NCI-H69 (cell line): ENCODE data around the gene STRN.
"Not testable (repeated sequence)": the region's sequence is repeated elsewhere in the genome, so short reads cannot be mapped to it uniquely, and the experiment has no call there.

ENCODE experiments used
- DNase-seq: peaks from one replicate; lab custom pipeline; 2025; lab: John Stamatoyannopoulos, UW

Gene STRN, protein sequence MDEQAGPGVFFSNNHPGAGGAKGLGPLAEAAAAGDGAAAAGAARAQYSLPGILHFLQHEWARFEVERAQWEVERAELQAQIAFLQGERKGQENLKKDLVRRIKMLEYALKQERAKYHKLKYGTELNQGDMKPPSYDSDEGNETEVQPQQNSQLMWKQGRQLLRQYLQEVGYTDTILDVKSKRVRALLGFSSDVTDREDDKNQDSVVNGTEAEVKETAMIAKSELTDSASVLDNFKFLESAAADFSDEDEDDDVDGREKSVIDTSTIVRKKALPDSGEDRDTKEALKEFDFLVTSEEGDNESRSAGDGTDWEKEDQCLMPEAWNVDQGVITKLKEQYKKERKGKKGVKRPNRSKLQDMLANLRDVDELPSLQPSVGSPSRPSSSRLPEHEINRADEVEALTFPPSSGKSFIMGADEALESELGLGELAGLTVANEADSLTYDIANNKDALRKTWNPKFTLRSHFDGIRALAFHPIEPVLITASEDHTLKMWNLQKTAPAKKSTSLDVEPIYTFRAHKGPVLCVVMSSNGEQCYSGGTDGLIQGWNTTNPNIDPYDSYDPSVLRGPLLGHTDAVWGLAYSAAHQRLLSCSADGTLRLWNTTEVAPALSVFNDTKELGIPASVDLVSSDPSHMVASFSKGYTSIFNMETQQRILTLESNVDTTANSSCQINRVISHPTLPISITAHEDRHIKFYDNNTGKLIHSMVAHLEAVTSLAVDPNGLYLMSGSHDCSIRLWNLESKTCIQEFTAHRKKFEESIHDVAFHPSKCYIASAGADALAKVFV

DNA sequence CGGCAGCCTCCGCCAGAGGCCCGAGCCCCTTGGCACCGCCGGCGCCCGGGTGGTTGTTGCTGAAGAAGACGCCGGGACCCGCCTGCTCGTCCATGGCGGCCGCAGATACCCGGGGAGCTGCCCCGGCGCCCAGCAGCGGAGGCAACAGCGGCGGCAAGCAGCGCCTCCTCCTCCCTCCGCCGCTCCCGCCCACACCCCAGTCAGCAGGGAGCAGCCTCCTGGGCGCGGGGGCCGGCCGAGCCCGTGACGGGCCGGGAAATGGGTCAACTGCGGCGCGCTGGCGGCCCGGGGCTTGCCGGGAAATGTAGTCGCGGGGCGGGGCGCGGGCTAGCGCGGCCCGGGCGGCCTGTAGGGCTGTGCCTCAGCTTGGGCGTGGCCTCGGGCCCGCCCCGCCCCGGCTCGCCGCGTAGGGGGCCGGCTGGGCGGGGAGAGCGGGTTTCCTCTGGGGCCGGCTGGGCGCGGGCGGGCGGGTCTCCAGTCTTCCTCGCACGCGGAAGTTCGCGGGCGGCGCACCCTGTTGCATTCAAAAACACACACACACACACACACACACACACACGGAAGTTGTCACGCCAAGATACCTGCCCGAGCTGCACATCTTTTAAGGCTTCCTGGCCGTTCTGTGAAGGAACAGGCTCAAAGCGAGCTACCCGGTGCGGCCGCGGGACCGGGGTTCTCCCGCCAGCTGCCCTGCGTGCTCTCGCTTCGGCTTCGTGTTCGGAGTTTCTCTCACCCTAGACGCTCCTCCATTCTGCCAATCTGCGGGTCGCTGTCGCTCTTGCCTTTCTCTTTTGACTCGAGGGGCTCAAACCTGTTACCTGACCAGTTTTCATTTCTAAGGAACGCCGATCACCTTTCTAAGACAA, at the start of gene STRN:
Gene STRN (minus strand): TSS at position 167 of the 866 bp plus-strand sequence. CDS start 73 bp downstream, at position 94.
- DNase-seq = peak; percentile 95

DNA sequence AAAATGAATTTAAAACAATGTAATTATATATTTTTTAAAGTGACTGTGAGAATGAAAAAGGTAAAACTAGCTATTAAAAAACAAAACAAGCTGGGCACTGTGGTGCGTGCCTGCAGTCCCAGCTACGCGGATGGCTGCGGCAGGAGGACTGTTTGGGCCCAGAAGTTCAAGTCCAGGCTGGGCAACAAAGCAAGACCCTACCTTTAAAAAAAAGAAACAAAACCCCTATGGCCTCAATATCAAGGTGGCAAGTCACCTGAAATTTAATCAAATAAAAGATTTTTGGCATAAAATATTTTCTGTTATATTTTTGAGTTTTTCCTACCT, 46.9 kb upstream of the STRN start:
- DNase-seq = no peak

DNA sequence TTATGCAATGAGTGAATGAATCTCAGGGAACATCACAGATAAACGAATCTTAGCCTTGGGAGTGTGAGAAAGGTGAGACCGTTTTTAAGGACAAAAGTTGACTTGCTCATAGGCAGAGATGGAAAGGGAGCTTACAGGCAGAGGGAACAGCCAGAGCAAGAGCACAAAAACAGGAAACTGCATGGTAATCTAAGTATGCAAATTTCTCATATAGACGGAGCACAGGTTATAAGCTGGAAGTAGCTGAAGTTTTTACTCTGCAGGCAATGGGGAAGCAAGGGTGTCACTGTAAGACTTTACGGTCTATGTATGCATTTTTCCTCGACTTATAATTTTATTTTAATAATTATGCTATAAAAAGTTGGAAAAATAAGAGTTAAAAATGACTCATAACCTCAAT, 44.8 kb upstream of the STRN start:
- no peak for DNase-seq

DNA sequence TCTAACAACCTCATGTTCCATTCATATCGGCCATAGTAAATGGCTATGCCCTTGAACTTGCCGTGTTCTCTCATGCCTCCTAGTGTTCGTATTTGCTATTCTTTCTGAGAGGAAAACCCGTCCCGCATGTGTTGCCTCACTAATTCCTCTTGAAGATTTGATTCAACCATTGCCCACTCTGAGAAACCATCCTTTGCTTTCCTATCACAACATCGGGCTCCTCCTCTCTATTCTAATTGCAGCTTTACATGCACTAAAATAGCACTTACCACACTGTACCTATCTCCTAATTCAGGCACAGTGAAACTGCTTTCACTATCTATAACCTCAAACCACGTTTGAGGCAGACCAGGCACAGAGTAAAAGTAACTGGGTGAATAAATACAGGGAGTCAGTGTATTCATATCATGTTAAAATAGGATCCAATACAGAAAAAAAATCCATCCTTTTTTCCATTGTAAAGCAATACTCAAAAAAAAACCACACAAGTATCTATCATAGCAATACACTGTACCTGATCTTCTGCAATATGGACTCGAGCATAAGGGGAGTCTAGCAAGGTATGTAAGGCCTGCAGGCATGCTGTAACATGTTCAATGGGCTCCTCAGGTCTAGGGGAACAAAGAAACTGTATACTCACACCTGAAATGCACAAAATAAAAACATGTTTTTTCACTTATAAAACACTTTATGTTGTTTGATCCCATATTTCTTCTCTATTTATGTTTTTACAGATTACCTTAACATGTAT, 39.0 kb upstream of the STRN start:
- DNase-seq = peak; percentile 24

DNA sequence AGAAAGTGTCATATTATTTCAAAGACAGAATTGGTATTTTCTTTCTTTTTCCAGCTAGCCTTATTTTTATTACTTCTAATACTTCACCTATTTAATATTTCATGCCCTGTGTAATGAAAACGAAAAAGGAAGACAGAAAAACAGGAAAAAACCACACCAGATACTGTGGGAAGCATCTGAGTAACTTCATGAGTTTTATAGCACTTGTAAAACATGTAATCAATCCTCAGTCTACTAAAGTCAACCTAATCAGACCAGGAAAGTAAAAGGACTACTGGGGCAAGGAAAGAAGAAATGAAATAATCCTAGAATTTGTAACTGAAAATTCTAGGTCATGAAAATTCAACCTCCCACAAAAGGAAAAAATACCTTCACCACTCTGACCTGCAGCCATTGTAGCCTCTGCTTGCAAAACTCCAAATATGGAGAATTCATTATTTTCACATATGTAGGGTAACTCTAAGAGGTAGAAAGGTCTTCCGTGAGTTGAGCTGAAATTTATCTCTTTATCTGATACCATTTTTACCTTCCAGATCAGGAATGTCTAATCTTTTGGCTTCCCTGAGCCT, 34.7 kb upstream of the STRN start:
- DNase-seq = no peak

DNA sequence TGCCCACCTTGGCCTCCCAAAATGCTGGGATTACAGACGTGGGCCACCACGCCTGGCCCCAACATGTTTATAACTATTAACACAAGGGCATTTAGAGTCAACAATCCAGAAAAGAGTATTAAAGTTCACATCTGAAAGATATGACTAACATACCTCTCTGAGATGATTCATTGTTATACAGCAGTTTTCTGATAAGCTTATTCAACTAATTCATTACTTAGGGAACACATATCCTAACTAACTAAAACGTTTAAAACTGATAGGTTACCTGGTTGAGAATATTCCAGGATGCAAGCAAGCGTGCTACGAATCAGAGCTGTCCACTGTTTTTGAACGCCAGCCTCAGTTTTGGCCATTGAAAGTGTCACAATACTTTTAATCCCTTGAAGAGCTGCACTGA, 34.0 kb upstream of the STRN start:
- no peak for DNase-seq

DNA sequence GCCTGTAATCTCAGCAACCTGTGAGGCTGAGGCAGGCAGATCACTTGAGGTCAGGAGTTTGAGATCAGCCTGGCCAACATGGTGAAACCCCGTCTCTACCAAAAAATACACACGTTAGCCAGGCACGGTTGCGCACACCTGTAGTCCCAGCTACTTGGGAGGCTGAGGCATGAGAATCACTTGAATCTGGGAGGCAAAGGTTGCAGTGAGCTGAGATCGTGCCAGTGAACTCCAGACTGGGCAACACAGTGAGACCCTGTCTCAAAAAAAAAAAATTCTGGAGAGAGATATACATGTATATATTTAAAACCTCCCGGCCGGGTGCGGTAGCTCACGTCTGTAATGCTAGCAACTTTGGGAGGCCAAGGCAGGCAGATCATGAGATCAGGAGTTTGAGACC, 33.1 kb upstream of the STRN start:
- DNase-seq = not testable (repeated sequence)

DNA sequence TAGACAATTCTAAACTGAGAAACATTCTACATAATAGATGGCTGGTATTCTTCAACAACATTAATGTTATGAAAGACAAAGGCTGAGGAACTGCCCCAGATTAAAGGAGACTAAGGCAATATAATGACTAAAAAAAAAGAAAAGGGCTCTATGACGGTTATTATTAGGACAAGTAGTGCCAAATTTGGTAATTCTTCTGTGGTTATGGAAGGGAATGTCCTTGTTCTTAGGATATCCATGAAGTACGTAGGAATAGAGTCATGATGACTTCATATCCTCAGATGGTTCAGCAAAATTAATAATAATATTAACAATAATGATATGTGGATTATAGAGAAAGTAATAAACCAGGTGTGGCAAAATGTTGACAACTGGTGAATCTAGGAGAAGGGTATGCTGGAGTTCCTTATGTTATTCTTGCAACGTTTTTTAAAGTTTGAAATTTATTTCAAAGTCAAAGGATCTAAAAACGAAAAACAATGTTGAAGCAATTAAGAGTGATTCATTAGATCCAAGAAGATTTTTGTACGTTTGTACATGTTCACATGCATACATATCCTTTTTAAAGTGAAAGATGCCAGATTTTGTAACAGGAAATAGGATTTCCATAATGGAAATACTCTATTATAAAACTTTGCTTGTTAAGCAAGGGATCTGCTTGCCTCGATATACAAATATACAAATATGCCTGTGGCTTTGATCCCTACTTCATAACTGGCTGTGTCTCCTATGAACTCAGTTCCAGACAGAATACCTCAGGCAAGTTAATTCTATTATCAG, 27.7 kb upstream of the STRN start:
- no peak for DNase-seq

DNA sequence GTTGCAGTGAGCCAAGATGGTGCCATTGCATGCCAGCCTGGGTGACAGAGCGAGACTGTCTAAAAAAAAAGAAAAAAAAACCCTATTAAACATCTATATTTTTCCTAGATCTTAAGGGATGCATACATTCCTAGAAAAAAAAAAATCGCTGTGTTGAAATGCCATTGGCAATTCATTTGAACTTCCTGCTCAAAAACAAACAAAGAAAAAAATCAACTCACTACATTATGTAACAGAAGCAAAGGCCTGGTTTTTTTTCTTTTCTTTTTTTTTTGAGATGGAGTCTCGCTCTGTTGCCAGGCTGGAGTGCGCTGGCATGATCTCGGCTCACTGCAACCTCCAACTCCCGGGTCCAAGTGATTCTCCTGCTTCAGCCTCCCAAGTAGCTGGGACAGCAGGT, 21.7 kb upstream of the STRN start:
- DNase-seq = no peak

DNA sequence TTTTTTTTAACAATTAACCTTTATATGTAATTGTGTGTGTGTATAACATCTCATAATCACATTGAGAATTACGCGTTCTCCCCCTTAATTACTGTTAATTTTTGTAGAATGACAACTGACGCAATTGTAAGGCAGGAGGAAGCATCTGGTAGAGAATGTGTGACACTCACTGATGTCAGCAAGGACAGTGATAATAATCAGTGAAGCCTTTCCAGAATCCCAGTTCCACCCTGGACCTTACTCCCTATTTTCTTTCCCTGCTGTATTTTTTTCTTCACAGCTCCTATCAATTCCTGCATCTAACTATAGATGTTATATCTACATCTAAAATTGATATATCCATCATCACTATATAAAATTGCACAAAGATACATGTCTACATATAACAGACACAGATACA, 16.1 kb upstream of the STRN start:
- DNase-seq = no peak

DNA sequence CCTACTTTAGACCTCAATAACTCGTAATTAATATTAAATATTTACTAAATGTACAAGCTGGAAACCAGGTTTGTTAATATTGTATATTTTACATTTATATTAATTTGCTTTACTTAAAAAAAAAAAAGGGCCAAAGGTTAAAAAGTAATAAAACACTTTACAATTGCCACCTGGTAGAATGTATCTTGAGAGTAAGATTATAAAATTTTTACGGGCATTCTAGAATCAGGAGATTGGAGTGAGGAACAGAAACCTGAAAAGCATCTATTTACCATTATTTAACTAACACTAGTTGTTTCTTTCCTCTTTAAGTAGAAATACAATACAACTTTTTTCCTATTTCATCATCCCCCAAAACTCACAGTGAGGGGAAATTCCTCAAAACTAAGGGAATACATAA, 15.6 kb upstream of the STRN start:
- no peak for DNase-seq

DNA sequence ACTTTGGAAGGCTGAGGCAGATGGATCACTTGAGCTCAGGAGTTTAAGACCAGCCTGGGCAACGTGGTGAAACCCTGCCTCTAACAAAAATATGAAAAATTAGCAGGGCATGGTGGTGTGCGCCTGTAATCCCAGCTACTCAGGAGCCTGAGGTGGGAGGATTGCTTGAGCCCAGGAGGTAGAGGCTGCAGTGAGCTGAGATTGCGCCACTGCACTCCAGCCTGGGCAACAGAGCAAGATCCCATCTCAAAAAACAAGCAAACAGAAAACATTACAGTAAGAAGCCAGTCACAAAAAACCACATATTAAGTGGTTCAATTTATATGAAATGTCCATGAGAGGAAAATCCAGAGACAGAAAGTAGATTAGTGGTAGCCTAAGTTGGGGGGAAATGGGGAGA, 12.7 kb upstream of the STRN start:
- DNase-seq = not testable (repeated sequence)

DNA sequence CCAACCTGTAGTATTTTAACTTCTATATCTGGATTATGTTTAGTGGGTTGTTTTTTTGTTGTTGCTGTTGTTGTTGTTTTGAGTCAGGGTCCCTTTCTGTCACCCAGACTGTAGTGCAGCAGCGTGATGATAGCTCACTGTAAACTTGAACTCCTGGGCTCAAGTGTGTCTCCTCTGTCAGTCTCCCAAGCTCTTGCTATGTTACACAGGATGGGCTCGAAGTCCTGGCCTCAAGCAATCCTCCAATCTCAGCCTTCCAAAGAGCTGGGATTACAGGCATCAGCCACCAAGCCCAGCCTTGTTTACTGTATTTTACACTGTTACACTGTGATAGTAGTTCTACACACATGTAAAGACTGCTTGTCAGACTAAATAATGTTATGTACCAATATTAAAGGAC, 9.7 kb upstream of the STRN start:
- DNase-seq = no peak

DNA sequence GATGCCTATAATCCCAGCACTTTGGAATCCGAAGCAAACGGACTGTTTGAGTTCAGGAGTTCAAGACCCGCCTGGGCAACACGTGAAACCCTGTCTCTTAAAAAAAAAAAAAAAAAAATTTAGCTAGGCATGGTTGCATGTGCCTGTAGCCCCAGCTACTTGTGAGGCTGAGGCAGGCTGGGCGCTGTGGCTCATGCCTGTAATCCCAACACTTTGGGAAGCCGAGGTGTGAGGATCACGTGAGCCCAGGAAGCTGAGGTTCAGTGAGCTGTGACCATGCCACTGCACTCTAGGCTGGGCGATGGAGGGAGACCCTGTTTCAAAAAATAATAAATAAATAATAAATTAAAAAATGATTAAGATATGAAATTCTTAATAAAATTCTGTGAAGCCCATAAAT, 9.0 kb upstream of the STRN start:
- no peak for DNase-seq

DNA sequence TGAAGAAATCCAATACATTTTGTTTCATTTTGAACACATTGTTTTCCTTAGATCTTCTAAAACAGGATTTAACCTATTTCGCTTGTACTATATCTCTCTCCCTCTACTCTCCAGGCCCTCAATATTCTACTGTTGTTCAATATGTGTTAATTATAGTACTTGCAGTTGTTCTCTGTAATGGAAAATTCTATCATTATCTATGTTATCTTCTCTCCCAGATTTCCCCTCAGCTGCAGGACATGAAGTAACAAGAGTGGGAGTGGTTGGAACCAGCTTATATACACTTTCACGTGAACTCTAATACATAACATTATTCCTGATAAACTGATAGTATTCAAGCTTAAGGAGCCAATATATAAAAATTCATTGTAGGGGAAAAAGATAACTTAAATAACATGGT, 7.0 kb upstream of the STRN start:
- no peak for DNase-seq

DNA sequence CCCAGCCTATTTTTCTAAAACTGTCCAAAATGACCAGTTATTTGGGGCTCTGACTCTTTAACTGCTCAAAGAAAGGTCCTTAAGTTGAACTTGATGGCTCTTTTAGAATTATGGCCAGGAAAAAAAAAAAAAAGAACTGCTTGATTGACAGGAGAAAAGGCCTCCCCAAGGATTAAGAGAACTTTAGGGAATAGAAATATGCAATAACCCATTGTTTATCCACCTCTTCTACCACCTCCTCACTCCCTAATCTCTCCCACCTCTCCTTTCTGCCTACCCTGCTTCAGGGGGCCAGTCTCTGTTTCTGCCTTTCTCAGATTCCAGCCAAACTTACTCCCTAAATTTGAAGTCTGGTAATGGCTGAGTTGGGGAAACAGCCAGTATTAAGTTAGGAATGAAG, 5.7 kb upstream of the STRN start:
- DNase-seq = no peak

DNA sequence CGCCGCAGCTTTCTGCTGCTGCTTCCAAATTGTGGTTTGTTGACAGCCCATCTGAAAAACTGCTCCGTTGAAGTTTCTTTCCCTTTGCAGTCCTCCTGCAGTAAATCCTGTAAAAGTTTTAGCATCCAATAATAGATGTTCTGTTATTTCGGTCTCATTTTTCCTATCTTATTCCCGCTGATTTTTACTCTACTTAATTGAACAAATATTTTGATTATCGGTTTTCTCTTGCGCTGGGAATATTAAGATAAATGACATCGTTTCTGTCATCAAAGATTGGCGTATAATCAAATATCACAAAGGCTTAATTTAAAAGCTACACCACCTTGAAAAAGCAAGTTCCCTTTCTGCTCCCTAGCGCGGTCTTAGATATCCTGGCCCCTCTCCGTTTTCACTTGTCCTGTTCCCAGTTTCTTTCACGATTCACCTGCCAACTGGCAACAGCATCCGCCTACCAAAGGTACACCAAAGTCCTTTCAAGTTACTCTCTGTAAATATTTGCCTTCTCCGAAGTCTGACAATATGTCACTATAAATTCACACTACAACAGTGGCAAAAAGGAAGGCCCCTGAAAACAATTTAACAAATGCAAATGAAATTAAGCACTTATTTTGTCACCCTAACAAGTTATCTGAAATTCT, 1.0 kb upstream of the STRN start:
- DNase-seq = peak; percentile 60

DNA sequence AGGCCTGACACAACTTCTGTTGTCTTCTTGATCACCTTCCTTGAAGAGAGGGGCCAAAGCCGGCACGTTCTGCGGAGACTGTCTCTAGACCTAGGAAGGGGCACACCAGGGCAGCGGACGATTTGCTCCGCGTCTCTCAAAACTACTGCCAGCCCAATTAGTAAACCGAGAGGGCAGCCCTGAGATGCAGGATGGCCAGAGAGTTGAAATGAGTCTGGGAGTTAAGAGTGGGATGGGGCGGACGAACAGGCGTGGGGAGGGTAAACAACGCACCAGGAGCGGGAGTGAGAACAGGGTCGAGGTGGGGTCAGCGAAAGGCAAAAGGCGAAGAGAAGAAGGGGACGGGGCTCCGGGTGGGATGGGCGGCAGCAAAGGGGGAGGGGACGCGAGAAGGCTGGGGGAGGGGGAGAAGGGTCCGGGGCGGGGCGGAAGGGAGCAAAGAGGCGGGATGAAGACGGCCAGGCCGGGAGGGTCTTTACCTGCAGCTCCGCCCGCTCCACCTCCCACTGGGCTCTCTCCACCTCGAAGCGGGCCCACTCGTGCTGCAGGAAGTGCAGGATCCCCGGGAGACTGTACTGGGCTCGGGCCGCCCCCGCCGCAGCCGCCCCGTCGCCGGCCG, 476 bp downstream of the STRN start:
- peak; percentile 70 for DNase-seq

DNA sequence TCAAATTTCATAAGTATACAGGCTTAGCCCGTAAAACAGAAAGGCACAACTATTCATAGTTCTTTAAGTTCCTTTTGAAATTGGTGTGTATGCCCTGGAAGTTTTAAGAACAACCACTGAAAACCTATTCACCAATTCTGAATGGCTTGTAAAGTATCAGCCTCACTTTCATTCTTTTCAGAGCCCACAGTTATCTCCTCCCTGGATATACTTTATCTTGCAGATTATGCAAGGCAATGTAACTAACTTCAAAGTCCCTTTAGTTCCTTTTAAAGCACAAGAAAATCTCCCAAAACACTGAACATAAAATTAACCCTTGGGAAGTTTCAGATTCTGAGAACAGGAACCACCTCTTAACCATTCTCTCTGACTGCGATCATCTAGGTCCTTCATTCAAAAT, 1.1 kb downstream of the STRN start:
- DNase-seq = no peak
